Measurements from ENCODE around the gene FCER1G. TPM values are rescaled to one million over a fixed set of nuclear protein-coding genes. Genes with fewer than 3 reads are reported as not detected.

Gene FCER1G
- total RNA-seq, 4 donors from 2014 or later = 20.9 to 194 (median 49.2) TPM

GRCh38 chr1:161209790-161210409 is 5.2 kb upstream of the FCER1G start:
- TF ChIP-seq POLR2A (IDR thresholded peaks at IDR 0.05) (no peak), CTCF (IDR thresholded peaks at IDR 0.05) (peak; percentile 83 to 89 (median 86)), EP300 (IDR thresholded peaks at IDR 0.05; ENCODE audit: low read depth) (no peak), POLR2AphosphoS5 (IDR thresholded peaks at IDR 0.05) (no peak)
- peak; percentile 76 for DNase-seq
- peak overlapping the region; percentile 7 to 80 (median 47) for H3K27ac ChIP-seq
- no peaks in the 10 kb centered on the region for H3K9me3 ChIP-seq
- intact Hi-C loops (cut with DNase I; ENCODE audit: low total_unique reads) (loop anchor here (5.0 kb wide), 1 partner anchor 177 kb away; no protein-coding TSS in a partner anchor), in situ Hi-C loops (cut with MboI; ENCODE audit: low pct_ligation_motif_present in 1 of 4, low pct_unique_long_range_greater_than_20kb in 1 of 4, low sequenced_read_pairs in 3 of 4) (loop anchor here in 1 of 4 donors (25.0 kb wide), 1 partner anchor 177 kb away; no protein-coding TSS in a partner anchor)
- no peaks in the 10 kb centered on the region for H3K27me3 ChIP-seq
- 39 to 40% methylated on average over 4 to 11 of the region's 11 CpGs for WGBS, 2 donors (ENCODE audit: low coverage in 1 of 2)
- H3K4me1 ChIP-seq = peaks cover 4 to 37% (median 8%) of the 10 kb centered on the region in 4 donors
- peaks cover 0 to 74% (median 31%) of the 10 kb centered on the region in 4 donors for H3K36me3 ChIP-seq
- H3K4me3 ChIP-seq = no peak overlapping the region

GRCh38 chr1:161214369-161214768 is 726 bp upstream of the FCER1G start:
- H3K36me3 ChIP-seq = peaks cover 0 to 51% (median 25%) of the 10 kb centered on the region in 4 donors
- in situ Hi-C loops (cut with MboI; ENCODE audit: low pct_ligation_motif_present in 1 of 4, low pct_unique_long_range_greater_than_20kb in 1 of 4, low sequenced_read_pairs in 3 of 4) = loop anchor here in 1 of 4 donors (25.0 kb wide), 1 partner anchor 173 kb away; no protein-coding TSS in a partner anchor
- no peak overlapping the region for H3K4me3 ChIP-seq

GRCh38 chr1:161216945-161217712 is 2.0 kb downstream of the FCER1G start:
- H3K4me3 ChIP-seq = peak overlapping the region in 1 of 4 donors; percentile 36
- peak overlapping the region; percentile 61 to 74 (median 68) for H3K27ac ChIP-seq
- DNase-seq = no peak
- no peaks in the 10 kb centered on the region for H3K9me3 ChIP-seq
- 56 to 58% methylated on average over 5 to 7 of the region's 7 CpGs for WGBS, 2 donors (ENCODE audit: low coverage in 1 of 2)
- peaks cover 0 to 26% (median 13%) of the 10 kb centered on the region in 4 donors for H3K36me3 ChIP-seq
- H3K27me3 ChIP-seq = no peaks in the 10 kb centered on the region
- peaks cover 0 to 3% (median 0%) of the 10 kb centered on the region in 4 donors for H3K4me1 ChIP-seq
- TF ChIP-seq POLR2A (IDR thresholded peaks at IDR 0.05) = no peak
- peak in 1 of 3 donors; percentile 17 for TF ChIP-seq POLR2AphosphoS5 (IDR thresholded peaks at IDR 0.05)
- in situ Hi-C loops (cut with MboI; ENCODE audit: low pct_ligation_motif_present in 1 of 4, low pct_unique_long_range_greater_than_20kb in 1 of 4, low sequenced_read_pairs in 3 of 4) (loop anchor here in 1 of 4 donors (25.0 kb wide), 1 partner anchor 170 kb away; no protein-coding TSS in a partner anchor), intact Hi-C loops (cut with DNase I; ENCODE audit: low total_unique reads) (no loop called here)

More at GRCh38 chr1:161214369-161214768, 726 bp upstream of the FCER1G start:
- 80 to 95% methylated on average over 3 to 9 of the region's 9 CpGs for WGBS, 2 donors (ENCODE audit: low coverage in 1 of 2)
- intact Hi-C loops (cut with DNase I; ENCODE audit: low total_unique reads) = no loop called here
- TF ChIP-seq EP300 (IDR thresholded peaks at IDR 0.05; ENCODE audit: low read depth) (no peak), POLR2A (IDR thresholded peaks at IDR 0.05) (no peak), CTCF (IDR thresholded peaks at IDR 0.05) (no peak), POLR2AphosphoS5 (IDR thresholded peaks at IDR 0.05) (no peak)
- Histone ChIP-seq H3K27me3 (no peaks in the 10 kb centered on the region), H3K27ac (peak overlapping the region; percentile 8 to 74 (median 35)), H3K4me1 (peaks cover 0 to 10% (median 3%) of the 10 kb centered on the region in 4 donors), H3K9me3 (no peaks in the 10 kb centered on the region)
- no peak for DNase-seq

GRCh38 chr1:161217831-161218230 is 2.7 kb downstream of the FCER1G start:
- H3K36me3 ChIP-seq = peaks cover 0 to 19% (median 9%) of the 10 kb centered on the region in 4 donors
- no peaks in the 10 kb centered on the region for H3K9me3 ChIP-seq
- in situ Hi-C loops (cut with MboI; ENCODE audit: low pct_ligation_motif_present in 1 of 4, low pct_unique_long_range_greater_than_20kb in 1 of 4, low sequenced_read_pairs in 3 of 4) = loop anchor here in 1 of 4 donors (25.0 kb wide), 1 partner anchor 169 kb away; no protein-coding TSS in a partner anchor
- H3K27ac ChIP-seq = peak overlapping the region; percentile 29 to 74 (median 68)
- H3K27me3 ChIP-seq = no peaks in the 10 kb centered on the region
- no peak for DNase-seq
- TF ChIP-seq POLR2AphosphoS5 (IDR thresholded peaks at IDR 0.05) = no peak
- TF ChIP-seq POLR2A (IDR thresholded peaks at IDR 0.05) = no peak
- no peak for TF ChIP-seq EP300 (IDR thresholded peaks at IDR 0.05; ENCODE audit: low read depth)
- no peak for TF ChIP-seq CTCF (IDR thresholded peaks at IDR 0.05)
- WGBS, 2 donors (ENCODE audit: low coverage in 1 of 2) = 58 to 80% methylated on average over 4 to 6 of the region's 6 CpGs
- H3K4me1 ChIP-seq = peaks cover 0 to 3% (median 0%) of the 10 kb centered on the region in 4 donors
- intact Hi-C loops (cut with DNase I; ENCODE audit: low total_unique reads) = no loop called here
- peak overlapping the region in 1 of 4 donors; percentile 14 for H3K4me3 ChIP-seq
